GM13977 (cell line): ENCODE data around the gene ZNF488.

Experiments
- DNase-seq: peaks from one replicate; pipeline ENCODE4 v3.0.0; 2012; ENCODE audit warnings: low spot score
- in situ Hi-C: fragments of 300-500 bp; cut with MboI; formaldehyde crosslinking; loops from one replicate; pipeline ENCODE4 v1.12.0; 2022; ENCODE audit warnings: low sequenced_read_pairs, low pct_unique_long_range_greater_than_20kb, mixed read lengths, inconsistent platforms; ENCODE audit not compliant: unreplicated experiment
- TF ChIP-seq, protein P1 (sequence below): IDR thresholded peaks from 2 replicates; pipeline ENCODE4 v1.5.1; 2012; ENCODE audit warnings: mild to moderate bottlenecking, control low read depth; ENCODE audit not compliant: insufficient read depth; ENCODE audit errors: extremely low read depth, missing control alignments

Gene ZNF488

DNA sequence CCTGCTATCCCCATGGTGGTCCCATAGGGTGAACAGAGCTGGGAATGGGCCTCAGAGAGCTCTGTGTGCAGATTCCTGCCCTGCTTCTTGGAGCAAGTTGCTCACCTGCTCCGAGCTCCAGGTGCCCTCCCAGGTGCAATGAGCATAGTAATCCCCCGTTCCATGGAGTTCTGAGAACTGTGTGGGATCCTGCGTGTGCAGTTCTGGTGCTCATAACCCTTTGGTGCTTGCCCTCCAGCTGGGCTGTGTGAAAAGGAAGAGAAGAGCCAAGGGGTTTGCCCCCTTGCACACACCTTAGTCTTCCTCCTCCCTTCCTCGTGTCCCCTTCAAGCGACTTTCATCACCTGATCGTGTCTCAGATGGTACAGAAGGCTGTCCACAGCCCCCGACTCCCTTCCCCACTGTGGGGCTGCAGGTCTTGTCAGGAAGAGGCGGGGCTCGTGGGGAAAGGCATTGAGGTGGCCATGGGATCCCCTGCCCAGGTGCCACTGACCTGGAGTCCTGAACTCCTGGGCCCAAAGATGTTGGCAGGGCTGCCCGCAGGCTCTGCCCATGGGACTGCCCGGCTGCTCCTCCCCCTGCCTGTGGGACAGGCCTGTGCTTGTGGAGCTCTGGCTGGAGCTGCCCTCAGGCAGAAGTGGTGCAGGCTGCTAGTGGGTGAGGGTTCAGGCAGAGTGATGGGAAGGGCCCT lies 21.9 kb upstream of the ZNF488 start:
- TF ChIP-seq, protein P1, sequence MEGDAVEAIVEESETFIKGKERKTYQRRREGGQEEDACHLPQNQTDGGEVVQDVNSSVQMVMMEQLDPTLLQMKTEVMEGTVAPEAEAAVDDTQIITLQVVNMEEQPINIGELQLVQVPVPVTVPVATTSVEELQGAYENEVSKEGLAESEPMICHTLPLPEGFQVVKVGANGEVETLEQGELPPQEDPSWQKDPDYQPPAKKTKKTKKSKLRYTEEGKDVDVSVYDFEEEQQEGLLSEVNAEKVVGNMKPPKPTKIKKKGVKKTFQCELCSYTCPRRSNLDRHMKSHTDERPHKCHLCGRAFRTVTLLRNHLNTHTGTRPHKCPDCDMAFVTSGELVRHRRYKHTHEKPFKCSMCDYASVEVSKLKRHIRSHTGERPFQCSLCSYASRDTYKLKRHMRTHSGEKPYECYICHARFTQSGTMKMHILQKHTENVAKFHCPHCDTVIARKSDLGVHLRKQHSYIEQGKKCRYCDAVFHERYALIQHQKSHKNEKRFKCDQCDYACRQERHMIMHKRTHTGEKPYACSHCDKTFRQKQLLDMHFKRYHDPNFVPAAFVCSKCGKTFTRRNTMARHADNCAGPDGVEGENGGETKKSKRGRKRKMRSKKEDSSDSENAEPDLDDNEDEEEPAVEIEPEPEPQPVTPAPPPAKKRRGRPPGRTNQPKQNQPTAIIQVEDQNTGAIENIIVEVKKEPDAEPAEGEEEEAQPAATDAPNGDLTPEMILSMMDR, result no peak
- in situ Hi-C loops, result no loop called here
- DNase-seq, result no peak

DNA sequence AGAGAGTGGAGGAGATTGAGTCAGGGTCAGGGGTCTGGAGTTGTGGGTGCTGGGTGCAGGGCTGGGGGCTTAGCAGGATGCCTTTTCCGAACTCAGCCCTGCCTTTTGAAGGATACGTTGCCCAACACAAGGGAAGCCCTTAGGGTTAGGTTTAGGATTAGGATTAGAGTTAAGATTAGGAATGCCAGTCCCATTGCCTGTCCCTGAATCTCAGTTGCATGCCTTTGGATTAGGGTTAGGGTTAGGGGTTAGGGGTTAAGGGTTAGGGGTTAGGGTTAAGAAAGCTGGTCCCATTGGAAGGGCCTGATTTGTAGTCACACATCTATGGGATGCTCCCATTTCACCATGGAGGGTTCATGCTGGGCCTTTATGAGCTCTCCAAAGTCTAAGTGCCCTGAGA lies 20.8 kb upstream of the ZNF488 start:
- TF ChIP-seq, protein P1, result no peak
- DNase-seq, result no peak
- in situ Hi-C loops, result no loop called here

DNA sequence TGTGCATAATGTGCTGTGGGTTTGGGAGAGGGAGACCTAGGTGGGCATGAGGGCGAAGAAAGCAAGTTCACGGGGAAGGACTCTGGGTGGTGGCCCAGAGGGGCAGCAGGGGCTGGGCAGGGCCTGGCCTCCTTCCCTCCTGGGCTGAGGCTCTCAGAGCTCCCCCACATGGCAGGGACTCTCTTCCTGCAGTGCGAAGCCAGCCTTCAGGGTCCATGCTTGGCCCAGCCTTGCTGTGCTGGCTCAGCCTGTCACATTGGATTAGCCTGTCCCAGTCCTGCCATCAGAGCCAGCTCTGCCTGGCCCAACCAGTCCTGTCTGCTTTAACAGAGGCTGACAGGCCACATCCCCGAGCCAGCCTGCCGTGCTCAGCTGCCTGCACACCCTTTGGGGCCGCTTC lies 20.4 kb upstream of the ZNF488 start:
- in situ Hi-C loops, result no loop called here
- no peak for DNase-seq
- TF ChIP-seq, protein P1, result no peak

DNA sequence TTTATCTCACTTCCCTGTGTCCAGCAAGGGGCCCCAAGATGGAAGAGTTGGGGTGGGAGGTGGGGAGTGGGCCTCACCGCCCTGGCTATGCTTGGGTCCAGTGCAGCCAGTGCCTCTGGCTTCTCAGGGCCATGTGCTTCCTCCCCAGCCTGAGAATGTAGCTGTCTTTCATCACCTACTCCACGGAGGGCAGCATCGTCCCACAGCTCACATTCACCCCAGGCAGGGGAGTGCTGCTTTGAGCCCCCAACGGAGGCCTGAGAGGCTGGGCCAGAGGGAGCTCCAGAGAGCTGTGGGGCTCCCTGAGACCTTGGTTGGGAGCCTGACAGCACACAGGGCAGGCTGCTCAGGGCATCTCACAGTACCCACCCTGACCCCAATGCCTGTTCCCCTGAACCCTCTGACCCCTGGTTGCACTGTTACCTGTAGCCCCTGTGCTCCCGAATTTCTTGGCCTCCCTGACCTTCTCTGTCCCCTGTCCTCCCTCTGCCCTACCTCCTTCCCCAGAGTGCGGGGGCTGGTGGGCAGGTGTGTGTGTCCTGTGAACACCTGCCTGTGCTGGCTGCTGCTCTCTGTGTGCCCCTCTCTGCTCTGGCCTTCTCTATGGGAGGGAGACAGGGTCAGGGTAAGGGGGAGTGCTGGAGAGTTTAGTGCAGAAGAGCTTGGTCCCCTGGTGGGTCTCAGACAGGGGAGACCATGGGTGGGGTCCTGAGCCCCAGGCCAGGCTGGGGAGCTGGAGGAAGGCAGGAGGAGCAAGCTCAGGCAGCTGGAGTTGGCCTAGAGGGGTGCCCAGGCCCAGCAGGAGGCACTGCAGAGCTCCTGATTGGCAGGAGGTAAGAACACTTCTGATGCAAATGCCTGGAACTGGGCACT lies 19.6 kb upstream of the ZNF488 start:
- no peak for DNase-seq
- in situ Hi-C loops, result no loop called here

DNA sequence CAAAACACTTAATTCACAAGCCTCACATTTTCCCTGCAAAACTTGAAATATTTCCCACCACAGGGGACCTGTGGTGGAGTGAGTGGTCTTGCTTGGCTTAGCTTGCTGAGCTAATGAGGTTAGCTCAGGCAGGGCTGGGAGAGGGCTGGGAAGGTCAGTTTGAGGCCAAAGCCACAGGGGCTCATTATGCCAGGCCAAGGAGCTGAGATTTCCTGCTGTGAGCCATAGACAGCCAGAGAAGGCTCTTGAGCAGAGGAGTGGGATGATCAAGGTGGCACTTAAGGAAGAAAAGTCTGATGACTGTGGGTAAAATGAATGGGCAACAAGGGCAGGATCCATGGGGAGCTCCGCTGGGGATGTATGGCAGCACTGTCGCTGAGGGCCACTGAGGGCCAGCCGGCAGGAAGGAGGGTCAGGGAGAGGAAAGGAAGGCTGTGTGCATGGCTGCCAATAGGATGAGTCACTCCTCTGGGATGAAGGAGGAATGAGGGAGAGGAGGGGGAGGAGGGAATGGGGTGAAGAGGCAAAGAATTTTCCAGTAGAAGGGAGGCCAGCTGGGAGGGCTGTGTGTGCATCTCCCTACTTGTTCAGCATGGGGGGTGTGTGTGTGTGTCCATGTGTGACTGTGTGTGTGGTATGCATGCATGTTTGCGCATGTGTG lies 18.7 kb upstream of the ZNF488 start:
- DNase-seq, result no peak
- TF ChIP-seq, protein P1, result no peak
- in situ Hi-C loops, result no loop called here

More for the DNA sequence above, 19.6 kb upstream of the ZNF488 start:
- TF ChIP-seq, protein P1, result no peak

DNA sequence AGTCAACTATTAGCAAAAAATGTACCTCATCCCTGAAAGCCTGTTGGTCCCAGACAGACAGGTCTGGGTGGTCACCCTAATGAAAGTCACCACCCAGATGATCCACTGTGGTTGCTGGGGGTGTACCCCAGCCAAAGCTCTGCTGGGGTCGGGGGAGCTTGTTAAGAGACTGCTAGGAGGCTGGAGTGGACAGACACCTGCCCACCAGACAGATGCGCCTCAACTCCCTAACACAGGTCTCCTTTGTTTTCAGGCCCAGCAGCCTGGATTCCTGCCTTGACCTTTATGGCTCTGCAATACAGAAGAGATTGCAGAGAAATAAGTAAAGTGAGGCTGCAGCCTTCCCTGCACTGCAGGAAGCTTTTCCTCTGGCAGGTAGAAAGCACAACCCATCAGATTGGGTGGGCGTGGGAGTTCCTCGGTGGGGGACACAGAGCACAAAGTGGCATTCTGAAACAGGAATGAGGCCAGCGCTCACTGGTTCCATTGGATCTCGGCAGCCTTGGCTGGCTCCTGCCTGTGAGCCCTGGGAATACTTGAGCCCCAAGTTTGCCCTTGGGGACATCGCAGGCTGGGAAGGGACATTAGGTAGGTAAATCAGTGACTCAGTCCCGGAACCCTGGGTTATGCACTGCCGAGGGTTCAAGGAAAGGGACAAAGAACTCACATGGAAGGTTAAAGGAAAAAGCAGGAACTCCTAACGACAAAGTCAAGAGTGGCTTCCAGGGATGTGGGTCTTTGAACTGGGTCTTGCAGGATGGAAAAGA lies 18.0 kb upstream of the ZNF488 start:
- no peak for DNase-seq
- TF ChIP-seq, protein P1, result no peak
- in situ Hi-C loops, result no loop called here
